NCI-H1417 (cell line): ENCODE data around the gene C14orf180.
A peak's percentile ranks its signal among the peaks of the same experiment; 100 is the strongest.

Source experiments
- DNase-seq, 3 experiments: peaks; one replicate each; lab custom pipeline; 2025; lab: John Stamatoyannopoulos, UW

The C14orf180 gene

GRCh38 chr14:104550340-104550860 lies 29.2 kb upstream of the C14orf180 start:
- peak in 2 of 3 experiments; percentile 53 to 68 for DNase-seq

- DNase-seq, result peak in 1 of 3 experiments; percentile 38
Measured at GRCh38 chr14:104550861-104551728, 28.5 kb upstream of the C14orf180 start.

GRCh38 chr14:104551851-104552737 lies 27.5 kb upstream of the C14orf180 start:
- DNase-seq, result no peak

GRCh38 chr14:104552738-104553125 lies 26.8 kb upstream of the C14orf180 start:
- no peak for DNase-seq

GRCh38 chr14:104553166-104554087 lies 26.1 kb upstream of the C14orf180 start:
- no peak for DNase-seq

- DNase-seq, result no peak
Measured at GRCh38 chr14:104554088-104554607, 25.4 kb upstream of the C14orf180 start.

- no peak for DNase-seq
Measured at GRCh38 chr14:104554608-104555429, 24.7 kb upstream of the C14orf180 start.

GRCh38 chr14:104555430-104556255 lies 23.9 kb upstream of the C14orf180 start:
- no peak for DNase-seq

GRCh38 chr14:104556256-104557021 lies 23.1 kb upstream of the C14orf180 start:
- no peak for DNase-seq

GRCh38 chr14:104557086-104557485 lies 22.5 kb upstream of the C14orf180 start:
- DNase-seq, result no peak

GRCh38 chr14:104557766-104558165 lies 21.8 kb upstream of the C14orf180 start:
- DNase-seq, result no peak

- DNase-seq, result no peak
Measured at GRCh38 chr14:104558231-104559027, 21.1 kb upstream of the C14orf180 start.

- no peak for DNase-seq
Measured at GRCh38 chr14:104559028-104559803, 20.3 kb upstream of the C14orf180 start.

- peak in 1 of 3 experiments; percentile 38 for DNase-seq
Measured at GRCh38 chr14:104559804-104560585, 19.6 kb upstream of the C14orf180 start.

- DNase-seq, result no peak
Measured at GRCh38 chr14:104560586-104560945, 19.0 kb upstream of the C14orf180 start.

GRCh38 chr14:104561124-104561557 lies 18.4 kb upstream of the C14orf180 start:
- peak; percentile 24 to 37 (median 27) for DNase-seq
